Motor neuron (in vitro differentiated cells): ENCODE results near the gene NOP56. TPM values are rescaled to one million over a fixed set of nuclear protein-coding genes. Genes with fewer than 3 reads are reported as not detected.
A peak's percentile ranks its signal among the peaks of the same experiment; 100 is the strongest.

ENCODE experiments used
- ATAC-seq, 8 experiments: fragments of 200-7000 bp; cut with Tn5 transposase; replicated peaks in 6 of 8; 2 replicates each; pipeline ENCODE4 v1.8.0; 2021; ENCODE audit warnings: mild to moderate bottlenecking in 8 of 8, moderate library complexity in 8 of 8
- H3K27ac ChIP-seq, 2 donors: fragments of 250-450 bp; sonication (Bioruptor Pico); 2 replicates each; pipeline ENCODE4 v1.9.0; 2021; ENCODE audit warnings: antibody characterized with exemption in 2 of 2, mild to moderate bottlenecking in 2 of 2, moderate library complexity in 1 of 2
- H3K4me1 ChIP-seq, 2 donors: fragments of 250-450 bp; sonication (Bioruptor Pico); replicated peaks in 1 of 2; 2 replicates each; pipeline ENCODE4 v1.6.1; 2021; ENCODE audit warnings: antibody characterized with exemption in 2 of 2, mild to moderate bottlenecking in 2 of 2, moderate library complexity in 1 of 2
- H3K4me3 ChIP-seq, 5 donors: fragments of 250-450 bp; sonication (Bioruptor Pico); 2 replicates each; pipeline ENCODE4 v1.9.0; 2021; ENCODE audit warnings: antibody characterized with exemption in 5 of 5, mild to moderate bottlenecking in 5 of 5, moderate library complexity in 4 of 5
- WGBS, 10 experiments: fragments of 450-650 bp; shearing (Covaris generic); methylation state at CpG; one replicate each; pipeline ENCODE4 v1.0.0; 2022; 5-methylcytosine and 5-hydroxymethylcytosine counted together
- in situ Hi-C, 9 experiments: fragments of 400-800 bp; cut with MboI; loops; one replicate each; pipeline ENCODE4 v1.15.0; 2021; ENCODE audit warnings: low sequenced_read_pairs in 9 of 9, low pct_unique_long_range_greater_than_20kb in 2 of 9; ENCODE audit not compliant: unreplicated experiment in 9 of 9
- total RNA-seq, 8 experiments: library from RNA; unstranded; fragments of 300-600 nt; gene quantifications; 2 replicates each; pipeline versions ENCODE4 v1.2.3 to v1.2.4, GENCODE V29; 2022

The NOP56 gene, protein sequence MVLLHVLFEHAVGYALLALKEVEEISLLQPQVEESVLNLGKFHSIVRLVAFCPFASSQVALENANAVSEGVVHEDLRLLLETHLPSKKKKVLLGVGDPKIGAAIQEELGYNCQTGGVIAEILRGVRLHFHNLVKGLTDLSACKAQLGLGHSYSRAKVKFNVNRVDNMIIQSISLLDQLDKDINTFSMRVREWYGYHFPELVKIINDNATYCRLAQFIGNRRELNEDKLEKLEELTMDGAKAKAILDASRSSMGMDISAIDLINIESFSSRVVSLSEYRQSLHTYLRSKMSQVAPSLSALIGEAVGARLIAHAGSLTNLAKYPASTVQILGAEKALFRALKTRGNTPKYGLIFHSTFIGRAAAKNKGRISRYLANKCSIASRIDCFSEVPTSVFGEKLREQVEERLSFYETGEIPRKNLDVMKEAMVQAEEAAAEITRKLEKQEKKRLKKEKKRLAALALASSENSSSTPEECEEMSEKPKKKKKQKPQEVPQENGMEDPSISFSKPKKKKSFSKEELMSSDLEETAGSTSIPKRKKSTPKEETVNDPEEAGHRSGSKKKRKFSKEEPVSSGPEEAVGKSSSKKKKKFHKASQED
- total RNA-seq = 100 to 1,000 TPM; 131 to 482 (median 213) TPM

DNA sequence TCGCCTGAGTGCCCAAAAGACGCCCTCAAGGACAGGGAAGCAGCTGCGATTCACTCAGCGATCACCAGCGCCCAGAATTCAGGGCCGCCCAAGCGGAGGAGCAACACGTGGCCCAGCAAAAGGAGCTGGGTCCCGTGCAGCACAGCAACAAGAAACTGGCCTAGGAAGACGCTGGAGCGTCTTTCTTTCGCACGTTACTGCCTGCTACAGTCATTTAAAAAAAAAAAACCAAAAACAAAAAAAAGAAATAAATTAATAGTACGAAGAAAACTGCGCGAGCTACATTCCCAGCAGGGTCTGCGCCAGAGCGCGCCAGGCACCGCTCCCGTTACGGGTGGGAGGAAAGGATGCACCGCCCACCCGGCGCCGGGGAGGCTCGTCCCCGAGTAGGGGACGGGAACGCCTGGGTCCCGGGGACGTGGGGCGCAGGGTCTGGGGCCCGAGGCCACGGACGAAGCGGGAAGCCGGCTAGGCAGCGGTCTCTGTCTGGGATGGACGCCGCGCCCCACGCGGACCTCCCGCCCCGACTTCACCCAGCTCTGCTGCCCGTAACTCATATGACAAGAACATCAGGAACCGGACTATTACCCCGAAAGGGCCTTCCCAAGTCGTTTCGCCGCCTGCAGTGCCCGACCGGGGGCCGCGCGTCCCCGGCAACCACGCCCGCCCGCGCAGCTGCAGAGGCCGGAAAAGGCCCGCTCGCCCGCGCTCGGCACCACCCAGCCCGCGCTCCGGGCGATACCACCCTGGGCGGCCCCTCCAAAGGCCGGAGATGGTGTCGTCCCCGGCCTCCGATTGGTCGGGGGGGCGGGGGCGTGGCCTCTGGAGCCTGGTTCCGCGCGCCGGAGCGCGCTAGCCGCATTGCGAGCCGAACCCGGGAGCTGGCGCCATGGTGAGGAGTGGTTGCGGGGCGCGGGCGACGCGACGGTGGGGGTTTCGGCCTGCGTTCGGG lies at the start of gene NOP56:
NOP56 (plus strand) TSS at position 861 of the 952 bp plus-strand sequence; CDS start at position 890, 29 bp downstream.
- Histone ChIP-seq H3K4me1 (peaks cover 8 to 12% of the 10 kb centered on the region in 2 donors), H3K27ac (peak within 1 kb of the TSS; percentile 67 to 87), H3K4me3 (peak within 1 kb of the TSS; percentile 57 to 93 (median 82))
- in situ Hi-C loops = no loop called here
- ATAC-seq = peak; percentile 82 to 94 (median 90)
- WGBS, 10 experiments = 0 to 4% (median 0%) methylated on average over 3 to 29 of the region's 101 CpGs; no CpG with 5 or more reads in 1 of the 10 experiments

DNA sequence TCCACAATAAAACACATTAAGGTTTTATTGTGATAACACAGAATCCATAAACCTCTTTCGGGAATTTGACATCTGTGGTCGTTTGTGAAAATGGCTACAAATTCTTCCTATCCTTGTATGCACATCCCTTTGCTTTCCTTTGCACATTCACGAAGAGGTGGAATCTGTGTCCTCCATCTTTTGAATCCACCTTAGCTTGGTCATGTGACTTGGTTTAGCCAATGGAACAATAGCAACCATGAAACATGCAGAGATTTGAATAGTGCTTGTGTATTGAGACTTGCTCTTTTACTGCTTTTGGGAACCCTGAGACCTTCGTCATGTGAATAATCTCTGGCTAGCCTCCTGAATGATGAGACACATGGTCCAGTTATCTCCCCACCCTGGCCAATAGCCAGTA lies 49.7 kb upstream of the NOP56 start:
- no peak for ATAC-seq
- Histone ChIP-seq H3K4me3 (no peak overlapping the region), H3K27ac (no peak overlapping the region), H3K4me1 (no peaks in the 10 kb centered on the region)
- 31 to 100% (median 72%) methylated on average over 1 to 4 of the region's 4 CpGs; no CpG with 5 or more reads in 1 of the 10 experiments for WGBS, 10 experiments
- in situ Hi-C loops = no loop called here

DNA sequence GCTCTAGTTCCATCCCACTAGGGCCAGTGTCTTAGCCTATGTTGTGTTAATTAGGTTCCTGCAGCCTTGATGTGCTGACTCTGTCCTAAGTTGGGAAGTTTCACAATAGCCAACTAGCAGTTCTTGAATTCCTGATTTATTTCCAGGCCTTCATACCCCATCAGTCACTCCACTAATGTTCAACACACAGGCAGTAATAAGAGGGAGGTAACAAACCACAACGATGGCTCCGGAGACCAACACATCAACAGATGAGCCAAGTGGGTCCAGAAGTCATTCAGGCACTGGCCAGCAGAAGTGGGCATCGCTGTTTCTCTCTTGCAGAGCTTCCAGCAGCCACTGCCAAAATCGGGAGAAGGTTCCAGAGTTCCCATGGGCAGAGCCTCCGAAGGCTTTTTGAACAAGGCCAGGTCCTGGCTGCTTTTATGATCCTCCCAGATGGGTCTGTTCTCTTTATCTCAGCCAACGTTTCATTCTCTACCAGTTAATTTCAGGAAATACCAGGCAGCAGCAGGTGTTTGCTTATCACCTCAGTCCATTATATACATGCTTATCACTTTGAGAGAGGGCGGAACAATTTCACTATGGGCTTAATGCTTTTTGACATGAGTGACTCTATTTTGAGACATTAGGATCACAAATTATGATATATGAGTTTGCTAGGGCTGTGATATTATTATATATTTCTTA lies 48.5 kb upstream of the NOP56 start:
- no peak overlapping the region for H3K4me3 ChIP-seq
- H3K4me1 ChIP-seq = no peaks in the 10 kb centered on the region
- in situ Hi-C loops = no loop called here
- no peak overlapping the region for H3K27ac ChIP-seq
- 23 to 75% (median 57%) methylated on average over 1 to 6 of the region's 7 CpGs; no CpG with 5 or more reads in 2 of the 10 experiments for WGBS, 10 experiments
- ATAC-seq = no peak

DNA sequence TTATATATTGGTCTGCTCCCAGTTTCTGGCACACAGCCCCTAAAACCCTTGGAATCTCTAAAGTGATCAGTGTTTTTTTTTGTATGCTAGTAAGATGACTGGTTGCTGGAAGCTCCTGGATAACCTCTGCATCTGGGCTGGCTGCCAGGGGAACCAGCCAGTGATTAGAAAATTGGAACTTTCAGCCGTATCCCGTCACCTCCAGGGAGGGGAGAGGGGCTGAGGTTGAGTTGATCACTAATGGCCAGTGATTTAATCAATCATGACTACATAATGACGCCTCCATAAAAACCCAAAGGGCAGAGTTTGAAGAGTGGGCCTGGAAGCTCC lies 48.0 kb upstream of the NOP56 start:
- Histone ChIP-seq H3K4me3 (no peak overlapping the region), H3K27ac (no peak overlapping the region), H3K4me1 (no peaks in the 10 kb centered on the region)
- in situ Hi-C loops = no loop called here
- 0 to 81% (median 65%) methylated on average over 1 to 3 of the region's 3 CpGs; no CpG with 5 or more reads in 4 of the 10 experiments for WGBS, 10 experiments
- no peak for ATAC-seq

DNA sequence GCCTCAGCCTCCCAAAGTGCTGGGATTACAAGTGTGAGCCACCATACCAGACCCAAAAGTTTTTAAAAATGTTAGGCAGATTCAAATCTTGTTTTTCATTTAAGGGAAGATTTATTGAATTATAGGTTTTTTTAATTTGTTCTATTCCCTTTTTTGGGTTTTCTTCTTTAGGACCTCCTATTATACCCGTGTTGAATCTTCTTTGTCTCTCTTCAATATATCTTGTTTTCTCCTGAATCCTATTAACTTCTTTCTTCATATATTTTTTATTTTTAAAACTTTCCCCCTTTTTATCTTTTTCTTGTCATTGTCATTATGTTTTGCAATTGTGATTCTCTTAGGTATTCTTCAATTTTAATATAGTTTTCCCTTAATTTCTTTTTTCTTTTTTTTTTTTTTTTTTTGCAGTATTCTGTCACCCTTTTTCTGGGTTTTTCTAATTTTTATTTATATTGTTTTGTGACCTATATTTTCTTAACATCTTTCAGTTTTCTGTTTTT lies 45.9 kb upstream of the NOP56 start:
- H3K27ac ChIP-seq = no peak overlapping the region
- in situ Hi-C loops = no loop called here
- H3K4me3 ChIP-seq = no peak overlapping the region
- H3K4me1 ChIP-seq = no peaks in the 10 kb centered on the region
- no peak for ATAC-seq
- WGBS, 10 experiments = 13 to 100% (median 86%) methylated on average over 1 of the region's 1 CpG

DNA sequence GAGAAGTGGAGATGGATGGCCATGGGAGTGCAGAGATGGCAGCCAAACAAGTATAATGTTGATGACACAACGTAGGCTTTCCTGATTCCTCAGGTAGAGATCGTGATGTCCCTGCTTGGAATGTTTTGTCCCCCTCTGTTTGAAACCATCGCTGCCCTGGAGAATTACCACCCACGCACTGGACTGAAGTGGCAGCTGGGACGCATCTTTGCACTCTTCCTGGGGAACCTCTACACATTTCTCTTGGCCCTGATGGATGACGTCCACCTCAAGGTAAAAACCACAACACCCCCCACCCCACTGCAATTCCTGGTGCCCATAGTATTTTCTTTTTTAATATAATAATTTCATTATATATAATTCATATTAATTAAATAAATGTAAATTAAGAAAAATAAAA lies 42.1 kb upstream of the NOP56 start:
- Histone ChIP-seq H3K4me1 (no peaks in the 10 kb centered on the region), H3K4me3 (no peak overlapping the region), H3K27ac (no peak overlapping the region)
- 0 to 100% (median 67%) methylated on average over 1 to 6 of the region's 6 CpGs; no CpG with 5 or more reads in 1 of the 10 experiments for WGBS, 10 experiments
- in situ Hi-C loops = no loop called here
- ATAC-seq = no peak

DNA sequence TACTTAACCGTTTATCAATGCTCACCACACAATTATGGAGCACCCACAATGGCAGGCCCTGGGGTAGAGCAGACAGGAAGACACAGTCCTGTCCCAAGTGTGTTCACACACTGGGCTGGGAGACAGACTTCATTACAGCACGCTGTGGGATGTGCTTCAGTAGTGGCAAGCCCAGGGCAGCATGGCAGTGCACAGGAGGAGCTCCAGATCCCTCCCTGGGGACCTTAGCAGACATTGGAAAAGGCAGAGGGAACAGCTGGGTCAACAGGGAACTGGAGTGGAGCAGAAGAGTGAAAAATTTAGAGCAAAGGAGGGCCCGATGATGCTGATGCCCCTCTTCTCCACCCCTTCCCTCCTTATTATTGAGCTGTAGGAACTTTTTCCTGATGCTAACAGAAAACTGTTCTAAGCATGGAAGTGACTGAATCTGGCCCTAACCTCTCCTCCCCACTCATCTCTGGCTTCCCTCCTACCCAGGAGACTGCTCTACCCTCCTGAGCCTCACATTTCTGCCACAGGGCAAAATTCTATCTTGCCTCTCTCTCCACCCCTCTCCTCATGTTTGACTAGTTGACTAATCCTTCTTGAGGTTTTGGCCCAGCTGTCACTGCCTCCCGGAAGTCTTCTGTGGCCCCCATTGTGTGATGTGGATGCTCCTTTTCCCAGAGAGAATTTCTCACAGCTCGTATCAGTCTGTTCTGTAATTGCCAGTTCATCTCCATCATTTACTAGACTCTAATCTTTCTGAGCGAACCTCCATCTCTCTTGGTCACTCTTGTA lies 41.3 kb upstream of the NOP56 start:
- in situ Hi-C loops = no loop called here
- 15 to 81% (median 48%) methylated on average over 2 to 6 of the region's 6 CpGs; no CpG with 5 or more reads in 2 of the 10 experiments for WGBS, 10 experiments
- H3K4me1 ChIP-seq = no peaks in the 10 kb centered on the region
- H3K27ac ChIP-seq = no peak overlapping the region
- H3K4me3 ChIP-seq = no peak overlapping the region
- ATAC-seq = peak in 1 of 8 experiments; percentile 23

DNA sequence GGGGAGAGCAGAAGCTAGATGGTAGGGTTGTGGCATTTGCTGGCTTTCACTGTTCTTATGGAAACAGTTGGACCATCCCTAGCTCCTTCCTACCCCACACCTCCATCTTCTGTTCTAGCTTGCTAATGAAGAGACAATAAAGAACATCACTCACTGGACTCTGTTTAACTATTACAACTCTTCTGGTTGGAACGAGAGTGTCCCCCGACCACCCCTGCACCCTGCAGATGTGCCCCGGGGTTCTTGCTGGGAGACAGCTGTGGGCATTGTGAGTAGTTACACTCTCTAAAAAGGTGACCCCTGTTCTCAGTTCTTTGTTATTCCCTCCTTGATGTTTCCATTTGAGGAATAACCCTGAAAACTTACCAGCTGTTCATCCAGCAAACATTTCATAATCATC lies 40.4 kb upstream of the NOP56 start:
- in situ Hi-C loops = no loop called here
- H3K4me3 ChIP-seq = no peak overlapping the region
- 42% methylated on average over 2 of the region's 3 CpGs; no CpG with 5 or more reads in 9 of the 10 experiments for WGBS, 10 experiments
- no peak overlapping the region for H3K27ac ChIP-seq
- H3K4me1 ChIP-seq = no peaks in the 10 kb centered on the region
- no peak for ATAC-seq

DNA sequence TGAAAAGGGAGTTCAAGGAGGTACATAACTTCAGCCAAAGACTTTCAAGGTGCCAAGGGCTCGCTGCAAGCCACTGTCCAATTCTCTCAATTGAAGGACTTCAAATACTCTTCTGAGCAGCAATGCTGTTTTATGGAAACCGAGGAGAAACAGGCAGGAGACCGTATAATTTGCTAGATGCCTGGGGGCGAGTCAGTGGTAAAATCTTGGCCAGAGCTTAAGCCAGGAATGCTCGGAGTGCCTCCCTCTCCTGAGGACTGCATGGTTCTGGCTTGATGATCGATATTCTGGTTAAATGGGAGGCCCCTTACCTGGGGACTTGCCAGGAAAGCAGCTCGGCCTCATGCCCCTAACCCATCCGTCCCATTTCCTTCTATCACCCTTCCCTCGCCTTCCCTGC lies 35.8 kb upstream of the NOP56 start:
- in situ Hi-C loops = no loop called here
- Histone ChIP-seq H3K4me1 (no peaks in the 10 kb centered on the region), H3K4me3 (no peak overlapping the region), H3K27ac (no peak overlapping the region)
- peak in 1 of 8 experiments; percentile 44 for ATAC-seq
- 20 to 69% (median 43%) methylated on average over 1 to 7 of the region's 9 CpGs; no CpG with 5 or more reads in 1 of the 10 experiments for WGBS, 10 experiments

DNA sequence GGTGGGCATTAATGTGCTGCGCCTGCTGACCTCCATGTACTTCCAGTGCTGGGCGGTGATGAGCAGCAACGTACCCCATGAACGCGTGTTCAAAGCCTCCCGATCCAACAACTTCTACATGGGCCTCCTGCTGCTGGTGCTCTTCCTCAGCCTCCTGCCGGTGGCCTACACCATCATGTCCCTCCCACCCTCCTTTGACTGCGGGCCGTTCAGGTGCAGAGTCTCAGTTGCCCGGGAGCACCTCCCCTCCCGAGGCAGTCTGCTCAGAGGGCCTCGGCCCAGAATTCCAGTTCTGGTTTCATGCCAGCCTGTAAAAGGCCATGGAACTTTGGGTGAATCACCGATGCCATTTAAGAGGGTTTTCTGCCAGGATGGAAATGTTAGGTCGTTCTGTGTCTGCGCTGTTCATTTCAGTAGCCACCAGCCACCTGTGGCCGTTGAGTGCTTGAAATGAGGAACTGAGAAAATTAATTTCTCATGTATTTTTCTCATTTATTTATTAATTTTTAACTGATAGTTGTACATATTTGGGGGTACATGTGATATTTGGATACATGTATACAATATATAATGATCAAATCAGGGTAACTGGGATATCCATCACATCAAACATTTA lies 35.2 kb upstream of the NOP56 start:
- no peak for ATAC-seq
- H3K4me1 ChIP-seq = no peaks in the 10 kb centered on the region
- 28 to 94% (median 74%) methylated on average over 1 to 14 of the region's 16 CpGs; no CpG with 5 or more reads in 2 of the 10 experiments for WGBS, 10 experiments
- H3K4me3 ChIP-seq = no peak overlapping the region
- in situ Hi-C loops = no loop called here
- no peak overlapping the region for H3K27ac ChIP-seq

DNA sequence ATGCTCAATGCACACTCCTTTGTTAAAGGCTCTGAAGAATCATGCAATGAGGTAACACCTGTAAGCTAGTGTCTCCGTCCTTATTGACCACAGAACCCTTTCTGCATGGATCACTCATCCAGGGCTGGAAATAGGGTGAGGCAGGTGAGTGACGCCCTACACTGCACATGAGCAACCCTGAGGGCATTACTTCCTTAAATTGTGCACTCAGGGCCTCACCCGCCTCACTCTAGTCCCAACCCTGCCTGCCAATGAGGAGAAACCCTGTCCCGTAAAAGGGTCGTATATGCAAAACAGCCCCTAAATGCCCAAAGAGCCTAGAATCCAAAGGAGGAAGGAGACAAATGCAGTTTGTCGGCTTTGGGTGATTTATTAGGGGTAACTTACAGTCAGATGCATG lies 33.6 kb upstream of the NOP56 start:
- ATAC-seq = peak in 1 of 8 experiments; percentile 31
- H3K4me3 ChIP-seq = no peak overlapping the region
- no peak overlapping the region for H3K27ac ChIP-seq
- H3K4me1 ChIP-seq = no peaks in the 10 kb centered on the region
- in situ Hi-C loops = no loop called here
- WGBS, 10 experiments = 0 to 100% (median 67%) methylated on average over 1 to 6 of the region's 6 CpGs; no CpG with 5 or more reads in 3 of the 10 experiments
